Activated CD4-positive, alpha-beta T cell treated with anti-CD3 and anti-CD28 coated beads, Interleukin-2, amount 50 U/mL, for 4 hours (primary cell): ENCODE data around the gene ATP5ME.

Experiments
- DNase-seq, 2 experiments: peaks; one replicate each; pipeline ENCODE4 v3.0.0-alpha.2; 2020

ATP5ME gene

GRCh38 chr4:666822-667544 lies 7.1 kb downstream of the ATP5ME start:
- no peak for DNase-seq

- no peak for DNase-seq
Observed at GRCh38 chr4:666436-666810, 7.7 kb downstream of the ATP5ME start.

DNA sequence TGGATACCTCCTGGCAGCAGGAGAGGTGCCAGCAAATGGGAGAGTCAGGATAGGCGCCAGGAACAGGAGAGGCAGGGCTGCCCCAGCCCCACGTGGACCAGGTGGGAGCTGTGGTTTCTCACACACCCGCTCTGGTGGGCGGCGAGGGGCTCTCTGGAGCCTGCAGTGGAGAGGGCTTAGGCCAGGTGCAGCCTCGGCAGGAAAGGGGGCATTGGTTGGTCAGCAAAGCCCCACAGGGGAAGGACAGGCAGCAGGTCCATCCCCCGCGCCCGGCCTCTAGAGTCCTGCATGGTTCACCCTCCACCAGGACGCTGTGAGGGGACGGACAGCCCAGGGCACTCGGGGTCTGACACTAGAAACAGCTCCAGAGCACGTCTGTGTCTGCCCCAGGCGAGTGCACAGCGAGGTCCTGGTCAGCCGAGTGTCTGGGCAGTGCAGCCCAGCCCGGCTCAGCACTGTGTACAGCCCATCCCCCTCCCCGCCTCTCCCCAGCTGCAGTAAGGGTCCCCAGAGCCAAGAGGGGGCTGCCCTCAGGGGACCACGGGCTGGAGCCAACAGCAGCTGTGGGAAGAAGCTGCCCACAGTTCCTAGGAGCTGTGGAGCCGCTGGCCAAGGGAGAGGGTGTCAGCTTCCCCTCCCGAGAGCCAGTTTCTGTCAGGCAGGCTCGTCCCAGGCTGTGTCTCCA lies 8.2 kb downstream of the ATP5ME start:
- no peak for DNase-seq

GRCh38 chr4:665381-665750 lies 8.7 kb downstream of the ATP5ME start:
- DNase-seq: no peak

GRCh38 chr4:664713-665231 lies 9.3 kb downstream of the ATP5ME start:
- DNase-seq: no peak

GRCh38 chr4:663438-664428 lies 10.3 kb downstream of the ATP5ME start:
- DNase-seq: peak; percentile 68 to 74

- no peak for DNase-seq
Observed at GRCh38 chr4:663046-663437, 11.0 kb downstream of the ATP5ME start.

GRCh38 chr4:661881-662761 lies 12.0 kb downstream of the ATP5ME start:
- no peak for DNase-seq

- DNase-seq: no peak
Observed at GRCh38 chr4:661231-661630, 12.8 kb downstream of the ATP5ME start.

- no peak for DNase-seq
Observed at GRCh38 chr4:660401-660800, 13.7 kb downstream of the ATP5ME start.

DNA sequence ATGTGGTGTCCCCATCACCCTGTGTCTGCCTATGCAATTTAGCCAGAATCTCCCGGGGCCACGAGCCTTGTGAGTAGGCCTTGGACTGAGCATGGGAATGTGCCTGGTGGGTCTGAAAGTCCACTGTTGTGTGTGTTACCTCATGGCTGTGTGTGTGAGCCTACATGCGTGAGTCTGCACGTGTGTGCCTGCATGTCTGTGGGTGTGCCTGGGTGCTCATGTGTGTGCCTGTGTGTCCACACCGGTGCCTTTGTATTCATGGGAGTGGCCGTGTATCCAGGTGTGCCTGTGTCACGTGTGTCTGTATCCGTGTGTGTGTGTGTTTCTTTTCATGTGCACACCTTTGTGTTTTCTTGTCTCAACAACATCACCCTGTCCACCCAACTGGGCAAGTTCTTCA lies 14.2 kb downstream of the ATP5ME start:
- no peak for DNase-seq

DNA sequence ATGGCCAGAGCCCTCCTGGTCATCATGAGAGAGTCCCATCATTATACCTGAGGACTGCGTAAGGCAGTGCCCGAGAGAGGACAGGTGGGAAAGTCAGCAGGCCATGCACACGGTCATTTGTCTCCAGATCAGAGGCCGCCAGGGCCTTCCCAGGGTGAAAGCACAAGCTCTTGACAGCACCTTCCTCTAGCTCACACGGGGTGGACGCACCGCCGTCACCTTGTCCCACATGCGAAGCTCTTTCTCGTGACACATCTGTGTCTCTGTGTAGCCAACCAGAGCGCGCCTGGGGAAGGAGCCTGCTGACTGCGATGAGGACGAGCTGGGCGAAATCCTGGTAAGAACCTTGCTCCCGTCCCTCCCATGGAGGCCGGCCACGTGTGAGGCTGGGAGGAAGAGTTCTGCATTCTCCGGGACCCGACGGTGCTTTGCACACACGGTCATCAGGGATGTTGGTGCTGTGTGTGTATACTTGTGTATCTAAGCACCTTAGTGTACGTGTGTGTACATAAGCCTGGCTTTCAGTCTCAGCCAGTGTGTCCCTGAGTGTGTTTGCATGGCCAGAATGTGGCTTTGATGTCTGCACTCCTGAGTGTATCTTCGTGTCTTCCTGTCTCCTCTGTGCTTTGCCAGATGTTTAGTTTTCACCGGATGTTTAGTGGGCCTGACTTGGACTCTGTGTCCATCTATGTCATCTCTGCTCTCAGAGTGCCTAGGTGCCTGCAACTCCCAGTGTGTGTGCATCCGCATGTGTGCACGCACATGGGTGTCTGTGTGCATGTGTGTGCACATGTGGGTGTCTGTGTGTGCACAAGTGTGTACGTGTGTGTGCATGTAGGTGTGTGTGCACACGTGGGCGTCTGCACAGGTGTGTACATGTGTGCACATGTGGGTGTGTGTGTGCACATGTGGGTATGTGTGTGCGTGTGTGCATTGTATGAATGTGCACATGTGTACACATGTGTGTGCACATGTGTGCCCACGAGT lies 15.1 kb downstream of the ATP5ME start:
- no peak for DNase-seq

DNA sequence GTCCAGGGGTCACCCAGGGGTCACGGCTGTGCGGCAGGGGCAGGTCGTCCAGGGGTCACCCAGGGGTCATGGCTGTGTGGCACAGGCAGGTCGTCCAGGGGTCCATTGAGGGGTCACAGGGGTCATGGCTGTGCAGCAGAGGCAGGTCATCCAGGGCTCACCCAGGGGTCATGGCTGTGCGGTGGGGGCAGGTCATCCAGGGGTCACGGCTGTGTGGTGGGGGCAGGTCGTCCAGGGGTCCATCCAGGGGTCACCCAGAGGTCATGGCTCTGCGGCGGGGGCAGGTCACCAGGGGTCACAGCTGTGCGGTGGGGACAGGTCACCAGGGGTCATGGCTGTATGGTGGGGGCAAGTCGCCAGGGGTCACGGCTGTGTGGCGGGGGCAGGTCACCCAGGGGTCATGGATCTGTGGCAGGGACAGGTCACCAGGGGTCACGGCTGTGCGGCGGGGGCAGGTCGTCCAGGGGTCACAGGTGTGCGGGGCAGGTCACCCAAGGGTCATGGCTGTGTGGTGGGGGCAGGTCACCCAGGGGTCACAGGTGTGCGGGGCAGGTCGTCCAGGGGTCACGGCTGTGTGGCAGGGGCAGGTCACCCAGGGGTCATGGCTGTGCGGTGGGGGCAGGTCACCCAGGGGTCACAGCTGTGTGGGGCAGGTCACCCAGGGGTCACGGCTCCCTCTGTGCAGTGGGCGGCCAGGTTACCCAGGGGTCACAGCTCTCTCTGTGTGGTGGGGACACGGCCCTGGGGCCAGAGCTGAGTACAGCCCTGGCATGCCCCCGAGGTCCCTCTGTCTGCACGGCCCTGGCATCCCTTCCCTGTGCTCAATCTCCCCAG lies 16.0 kb downstream of the ATP5ME start:
- no peak for DNase-seq

DNA sequence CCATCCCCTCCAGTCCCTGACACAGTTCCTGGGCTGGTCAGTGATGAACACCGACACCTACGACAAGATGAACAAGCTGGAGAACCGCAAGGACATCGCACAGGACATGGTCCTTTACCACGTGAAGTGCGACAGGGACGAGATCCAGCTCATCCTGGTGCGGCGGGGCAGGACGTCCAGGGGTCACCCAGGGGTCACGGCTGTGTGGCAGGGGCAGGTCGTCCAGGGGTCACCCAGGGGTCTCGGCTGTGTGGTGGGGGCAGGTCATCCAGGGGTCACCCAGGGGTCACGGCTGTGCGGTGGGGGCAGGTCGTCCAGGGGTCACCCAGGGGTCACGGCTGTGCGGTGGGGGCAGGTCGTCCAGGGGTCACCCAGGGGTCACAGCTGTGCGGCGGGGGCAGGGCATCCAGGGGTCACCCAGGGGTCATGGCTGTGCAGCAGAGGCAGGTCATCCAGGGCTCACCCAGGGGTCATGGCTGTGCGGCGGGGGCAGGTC lies 16.7 kb downstream of the ATP5ME start:
- DNase-seq: no peak

GRCh38 chr4:656436-657337 lies 17.4 kb downstream of the ATP5ME start:
- DNase-seq: no peak

GRCh38 chr4:655464-656151 lies 18.5 kb downstream of the ATP5ME start:
- DNase-seq: no peak

- DNase-seq: no peak
Observed at GRCh38 chr4:654871-655463, 19.1 kb downstream of the ATP5ME start.

DNA sequence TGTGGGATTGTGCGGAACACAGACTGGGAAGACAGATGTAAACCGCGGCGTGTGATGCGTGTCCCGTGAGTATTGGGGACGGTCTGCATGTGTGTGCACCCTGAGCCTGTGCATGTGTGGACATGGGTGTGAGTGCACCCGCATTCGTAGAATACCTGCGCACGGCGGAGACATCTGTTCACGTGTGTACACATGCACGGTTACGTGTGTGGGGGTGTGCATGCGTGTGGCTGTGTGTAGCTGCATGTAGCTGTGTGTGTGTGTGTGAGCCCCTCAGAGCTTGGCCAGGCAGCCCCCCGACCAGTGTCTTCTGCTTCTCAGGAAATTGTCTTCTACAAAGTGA lies 19.6 kb downstream of the ATP5ME start:
- no peak for DNase-seq
